Muscle layer of colon (tissue), 2 donors: Measurements from ENCODE around the gene FOXG1.

Experiments used
- H3K27ac ChIP-seq: one replicate; pipeline ENCODE4 v1.7.0; 2013; ENCODE audit warnings: low read depth, mild to moderate bottlenecking, low read length, moderate library complexity
- H3K27me3 ChIP-seq, 2 donors: one replicate each; pipeline ENCODE4 v1.7.0; 2013; ENCODE audit warnings: low read length in 2 of 2, mild to moderate bottlenecking in 2 of 2; ENCODE audit not compliant: insufficient read depth in 2 of 2, control insufficient read depth in 1 of 2
- H3K36me3 ChIP-seq: one replicate; pipeline ENCODE4 v1.7.0; 2013; ENCODE audit warnings: mild to moderate bottlenecking, low read length; ENCODE audit not compliant: insufficient read depth
- H3K4me1 ChIP-seq: one replicate; pipeline ENCODE4 v1.7.0; 2013; ENCODE audit warnings: mild to moderate bottlenecking, low read length; ENCODE audit not compliant: insufficient read depth
- H3K4me3 ChIP-seq, 2 donors: one replicate each; pipeline ENCODE4 v1.7.0; 2013; ENCODE audit warnings: low read length in 2 of 2, low read depth in 1 of 2, mild to moderate bottlenecking in 1 of 2, moderate library complexity in 1 of 2
- H3K9ac ChIP-seq: one replicate; pipeline ENCODE4 v1.7.0; 2013; ENCODE audit warnings: low read length
- H3K9me3 ChIP-seq: one replicate; pipeline ENCODE4 v1.7.0; 2013; ENCODE audit warnings: mild to moderate bottlenecking, low read length
- donor health status: abdominal sarcoma.
- donor health status: Adenocarcinoma of cecum.

Gene FOXG1

GRCh38 chr14:28756269-28756883, 10.2 kb upstream of the FOXG1 start:
- Histone ChIP-seq H3K27me3 (peaks cover 68 to 79% of the 10 kb centered on the region in 2 donors), H3K4me1 (no peaks in the 10 kb centered on the region), H3K36me3 (no peaks in the 10 kb centered on the region), H3K9ac (no peak overlapping the region), H3K4me3 (no peak overlapping the region), H3K27ac (no peak overlapping the region), H3K9me3 (no peaks in the 10 kb centered on the region)

GRCh38 chr14:28756884-28757570, 9.6 kb upstream of the FOXG1 start:
- Histone ChIP-seq H3K4me3 (no peak overlapping the region), H3K9me3 (no peaks in the 10 kb centered on the region), H3K27ac (no peak overlapping the region), H3K4me1 (no peaks in the 10 kb centered on the region), H3K9ac (no peak overlapping the region), H3K27me3 (peaks cover 74 to 86% of the 10 kb centered on the region in 2 donors), H3K36me3 (no peaks in the 10 kb centered on the region)

DNA sequence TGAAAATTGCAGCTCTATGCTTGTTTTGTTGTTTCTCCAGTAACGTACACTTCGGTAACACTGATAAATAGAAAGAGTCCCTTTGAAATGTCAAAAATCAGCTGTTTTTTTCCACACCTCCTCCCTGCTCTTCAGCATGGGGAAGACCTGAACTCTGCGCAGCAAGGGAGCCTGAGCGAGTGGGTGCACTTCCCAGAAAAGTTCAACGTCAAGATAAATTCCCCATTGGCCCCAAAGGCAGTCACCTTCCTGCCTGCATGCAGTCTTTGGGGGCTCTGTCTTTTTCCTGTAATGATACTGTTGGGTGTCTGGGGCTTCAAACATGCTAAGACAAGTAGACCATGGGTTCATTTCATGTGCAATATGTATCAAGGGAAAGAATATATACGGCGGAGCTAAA, 8.8 kb upstream of the FOXG1 start:
- Histone ChIP-seq H3K27me3 (peaks cover 82 to 93% of the 10 kb centered on the region in 2 donors), H3K36me3 (no peaks in the 10 kb centered on the region), H3K9me3 (no peaks in the 10 kb centered on the region), H3K4me3 (no peak overlapping the region), H3K27ac (no peak overlapping the region), H3K4me1 (no peaks in the 10 kb centered on the region), H3K9ac (no peak overlapping the region)

DNA sequence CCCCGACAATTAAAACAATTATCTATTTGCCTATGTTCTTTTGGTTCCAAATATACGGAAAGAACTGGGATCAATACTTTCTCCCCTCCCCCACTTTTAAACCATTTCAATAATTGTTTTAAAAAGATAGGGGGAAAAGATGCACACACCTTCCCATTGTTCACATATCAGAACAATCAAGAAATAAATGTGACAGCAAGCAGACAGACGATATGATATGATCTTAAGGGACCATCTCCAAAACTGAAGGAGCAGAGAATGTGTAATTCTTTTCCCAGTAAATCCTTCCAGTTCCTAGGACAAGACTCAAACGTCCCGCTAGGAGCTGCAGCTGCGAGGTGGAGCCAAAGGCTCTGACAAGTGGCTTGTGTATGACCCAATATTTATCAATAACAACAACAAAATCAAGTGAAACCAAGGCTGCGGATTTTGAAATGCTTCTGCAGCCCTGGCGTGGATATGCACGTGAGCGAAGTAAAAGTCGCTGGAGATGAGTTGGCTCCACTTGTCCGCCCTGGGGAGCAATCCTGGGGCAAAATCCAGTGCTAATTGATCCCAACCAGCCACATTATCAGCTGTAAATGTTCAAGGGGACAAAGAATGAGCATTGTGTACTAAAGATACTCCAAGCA, 8.2 kb upstream of the FOXG1 start:
- Histone ChIP-seq H3K4me3 (no peak overlapping the region), H3K9me3 (no peaks in the 10 kb centered on the region), H3K4me1 (no peaks in the 10 kb centered on the region), H3K27me3 (peaks cover 85 to 94% of the 10 kb centered on the region in 2 donors), H3K36me3 (no peaks in the 10 kb centered on the region), H3K27ac (no peak overlapping the region), H3K9ac (no peak overlapping the region)

DNA sequence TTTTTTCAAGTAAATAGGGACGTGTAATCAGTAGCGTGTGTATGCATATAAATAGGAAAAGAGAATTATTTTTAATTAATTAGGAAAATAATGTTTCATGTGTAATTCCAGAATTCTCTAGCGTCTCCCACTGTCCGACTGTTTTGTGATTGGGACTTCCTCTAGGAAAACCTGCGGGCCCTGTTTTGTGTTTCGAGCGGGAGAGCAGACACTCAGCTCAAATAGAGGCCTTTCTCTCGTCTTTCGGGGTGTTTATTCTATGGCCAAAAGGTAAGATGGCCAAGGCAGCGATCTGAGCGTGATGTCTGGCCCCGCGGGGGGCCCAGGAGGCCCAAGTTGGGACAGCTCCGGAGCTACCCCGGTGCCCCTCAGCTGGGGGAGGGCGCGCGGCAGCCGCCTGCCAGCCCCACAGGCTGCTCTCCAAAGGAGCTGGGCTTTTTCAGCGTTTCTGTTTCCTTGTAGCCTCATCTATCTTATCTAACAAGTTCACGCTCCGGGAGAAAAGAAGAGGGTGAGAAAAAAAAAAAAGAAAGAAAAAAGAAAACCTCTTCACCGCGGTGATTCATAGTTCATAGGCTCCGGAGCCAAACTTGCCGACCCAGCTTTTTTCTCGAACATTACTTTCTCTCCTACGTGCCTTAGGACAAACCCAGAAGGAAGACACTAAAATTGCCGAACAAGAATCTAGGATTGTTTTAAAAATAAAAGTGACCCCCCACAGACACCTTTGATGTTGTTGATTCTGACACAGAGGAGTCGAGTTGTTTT, 7.5 kb upstream of the FOXG1 start:
- Histone ChIP-seq H3K9ac (no peak overlapping the region), H3K4me1 (no peaks in the 10 kb centered on the region), H3K27ac (no peak overlapping the region), H3K9me3 (no peaks in the 10 kb centered on the region), H3K27me3 (peaks cover 92 to 99% of the 10 kb centered on the region in 2 donors), H3K36me3 (no peaks in the 10 kb centered on the region), H3K4me3 (no peak overlapping the region)

- Histone ChIP-seq H3K36me3 (no peaks in the 10 kb centered on the region), H3K4me1 (no peaks in the 10 kb centered on the region), H3K9me3 (peaks cover under 1% of the 10 kb centered on the region), H3K27ac (no peak overlapping the region), H3K4me3 (no peak overlapping the region), H3K9ac (no peak overlapping the region), H3K27me3 (peaks cover 93 to 99% of the 10 kb centered on the region in 2 donors)
Observed at GRCh38 chr14:28759653-28760313, 6.8 kb upstream of the FOXG1 start.

- peaks cover 5% of the 10 kb centered on the region for H3K9me3 ChIP-seq
- no peaks in the 10 kb centered on the region for H3K4me1 ChIP-seq
- H3K27ac ChIP-seq = no peak overlapping the region
- no peak overlapping the region for H3K4me3 ChIP-seq
- H3K9ac ChIP-seq = no peak overlapping the region
- H3K36me3 ChIP-seq = no peaks in the 10 kb centered on the region
- H3K27me3 ChIP-seq = peaks cover 93 to 99% of the 10 kb centered on the region in 2 donors
Observed at GRCh38 chr14:28760431-28760996, 6.1 kb upstream of the FOXG1 start.

DNA sequence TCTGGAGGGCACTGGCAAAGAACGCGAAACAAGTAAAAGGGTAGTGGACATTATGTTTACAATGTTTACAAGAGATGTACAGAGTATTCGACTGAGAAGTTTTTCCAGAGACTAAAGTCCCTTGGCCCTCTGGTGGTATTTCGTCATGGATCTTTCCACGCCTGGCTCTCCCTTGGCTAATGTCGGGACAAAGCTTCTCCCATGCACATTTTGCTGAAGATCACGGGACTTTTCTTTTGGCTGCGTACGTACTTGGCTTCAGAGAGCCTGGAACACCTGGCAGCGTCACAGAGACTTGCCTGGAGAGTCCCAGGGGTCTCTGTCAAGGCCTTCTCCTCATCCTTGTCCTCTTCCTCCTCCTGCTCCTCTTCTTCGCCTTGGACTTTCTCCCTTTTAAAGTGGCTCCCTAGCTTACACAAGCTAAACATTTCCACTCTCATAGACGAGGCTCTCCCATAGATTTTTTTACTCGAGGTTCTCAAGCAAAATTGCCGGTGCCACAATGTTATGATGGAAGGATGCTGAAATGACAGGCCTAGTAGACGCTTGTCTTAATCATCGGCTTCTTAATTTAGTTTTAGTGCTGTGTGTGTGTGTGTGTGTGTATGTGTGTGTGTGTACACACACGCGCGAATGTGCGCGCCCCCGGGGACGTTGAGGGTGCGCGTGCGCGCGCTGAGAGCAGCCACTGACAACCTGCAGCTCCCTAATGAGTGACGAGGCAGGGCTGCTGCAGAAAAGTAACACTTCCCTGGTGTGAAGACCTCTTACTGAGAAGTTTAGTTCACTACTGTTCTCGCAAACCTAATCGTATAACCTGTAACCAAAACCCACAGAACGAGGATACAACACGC, 4.9 kb upstream of the FOXG1 start:
- H3K27ac ChIP-seq = no peak overlapping the region
- H3K4me1 ChIP-seq = no peaks in the 10 kb centered on the region
- H3K27me3 ChIP-seq = peaks cover 90 to 97% of the 10 kb centered on the region in 2 donors
- H3K9me3 ChIP-seq = peaks cover 5% of the 10 kb centered on the region
- no peaks in the 10 kb centered on the region for H3K36me3 ChIP-seq
- H3K4me3 ChIP-seq = no peak overlapping the region
- H3K9ac ChIP-seq = no peak overlapping the region

- Histone ChIP-seq H3K4me3 (no peak overlapping the region), H3K36me3 (no peaks in the 10 kb centered on the region), H3K9ac (no peak overlapping the region), H3K27me3 (peaks cover 82 to 90% of the 10 kb centered on the region in 2 donors), H3K9me3 (peaks cover 5% of the 10 kb centered on the region), H3K4me1 (no peaks in the 10 kb centered on the region), H3K27ac (no peak overlapping the region)
Observed at GRCh38 chr14:28762303-28762954, 4.2 kb upstream of the FOXG1 start.

GRCh38 chr14:28762955-28763326, 3.6 kb upstream of the FOXG1 start:
- no peaks in the 10 kb centered on the region for H3K36me3 ChIP-seq
- no peaks in the 10 kb centered on the region for H3K4me1 ChIP-seq
- H3K9ac ChIP-seq = no peak overlapping the region
- H3K9me3 ChIP-seq = peaks cover 5% of the 10 kb centered on the region
- H3K27me3 ChIP-seq = peaks cover 80 to 89% of the 10 kb centered on the region in 2 donors
- H3K27ac ChIP-seq = no peak overlapping the region
- no peak overlapping the region for H3K4me3 ChIP-seq
